Fibroblast of lung (primary cell): ENCODE results near the gene SLC2A4RG. TPM values are rescaled to one million over a fixed set of nuclear protein-coding genes. Genes with fewer than 3 reads are reported as not detected.

Experiments
- DNase-seq, 2 donors: peaks; one replicate each; pipeline versions ENCODE4 v3.0.0 to v3.0.0-alpha.2; 2010; ENCODE audit warnings: low read depth in 2 of 2
- H2AFZ ChIP-seq: 2 replicates; pipeline ENCODE4 v1.5.1; 2012; ENCODE audit warnings: low read length, control low read depth, inconsistent platforms
- H3K27ac ChIP-seq: 2 replicates; pipeline ENCODE4 v1.5.1; 2011; ENCODE audit warnings: low read length, control low read depth; ENCODE audit not compliant: insufficient read depth
- H3K27me3 ChIP-seq: 2 replicates; pipeline ENCODE4 v1.5.1; 2011; ENCODE audit warnings: mild to moderate bottlenecking, low read length; ENCODE audit not compliant: control insufficient read depth, insufficient read depth
- H3K36me3 ChIP-seq: 2 replicates; pipeline ENCODE4 v1.5.1; 2011; ENCODE audit warnings: low read length; ENCODE audit not compliant: control insufficient read depth, insufficient read depth
- H3K4me1 ChIP-seq: 2 replicates; pipeline ENCODE4 v1.5.1; 2011; ENCODE audit warnings: low read length; ENCODE audit not compliant: control insufficient read depth, insufficient read depth; ENCODE audit errors: extremely low read depth
- H3K4me2 ChIP-seq: 2 replicates; pipeline ENCODE4 v1.5.1; 2011; ENCODE audit warnings: low read length, control low read depth; ENCODE audit not compliant: insufficient read depth; ENCODE audit errors: extremely low read depth
- H3K4me3 ChIP-seq, 4 experiments: fragments of 200-600 bp in 1 of 4; sonication (generic) in 1 of 4; replicated peaks in 1 of 4; 2 replicates each; pipeline ENCODE4 v1.5.1; 2011 to 2016; ENCODE audit warnings: low read length in 4 of 4, low read depth in 3 of 4, mild to moderate bottlenecking in 3 of 4, control low read depth in 2 of 4, inconsistent platforms in 1 of 4, mixed read lengths in 1 of 4; ENCODE audit not compliant: insufficient read depth in 1 of 4; ENCODE audit errors: control extremely low read depth in 1 of 4
- H3K79me2 ChIP-seq: 2 replicates; pipeline ENCODE4 v1.5.1; 2012; ENCODE audit warnings: mild to moderate bottlenecking, low read length, inconsistent platforms; ENCODE audit not compliant: control insufficient read depth, insufficient read depth
- H3K9ac ChIP-seq: 2 replicates; pipeline ENCODE4 v1.5.1; 2011; ENCODE audit warnings: mild to moderate bottlenecking, low read length, control low read depth; ENCODE audit not compliant: insufficient read depth
- H3K9me3 ChIP-seq: 2 replicates; pipeline ENCODE4 v1.5.1; 2012; ENCODE audit warnings: low read depth, low read length; ENCODE audit not compliant: control insufficient read depth, insufficient read depth
- H4K20me1 ChIP-seq: 2 replicates; pipeline ENCODE4 v1.5.1; 2011; ENCODE audit warnings: low read length; ENCODE audit not compliant: control insufficient read depth, insufficient read depth; ENCODE audit errors: extremely low read depth
- CTCF ChIP-seq, 2 donors: IDR thresholded peaks in 1 of 2; conservative IDR thresholded peaks in 1 of 2; 1 replicate in 1 of 2; 2 replicates in 1 of 2; pipeline ENCODE4 v1.5.1; 2011 to 2012; ENCODE audit warnings: low read length in 2 of 2, control low read depth in 1 of 2, inconsistent platforms in 1 of 2, low read depth in 1 of 2, mild to moderate bottlenecking in 1 of 2
- EZH2 ChIP-seq: IDR thresholded peaks from 2 replicates; pipeline ENCODE4 v1.5.1; 2012; ENCODE audit warnings: low read length, control low read depth, mild to moderate bottlenecking; ENCODE audit errors: missing control alignments
- polyA plus RNA-seq, 2 donors: library from polyadenylated mRNA; depleted of rRNA in 1 of 2; stranded (reverse) in 1 of 2; unstranded in 1 of 2; fragments of >200 nt; gene quantifications; 2 replicates each; pipeline ENCODE4 v1.2.1, GENCODE V29; 2011 to 2012; ENCODE audit warnings: missing spikeins in 1 of 2
- total RNA-seq: library from RNA; depleted of rRNA; stranded (reverse); fragments of >200 nt; gene quantifications from 2 replicates; pipeline ENCODE4 v1.2.1, GENCODE V29; 2014

Gene SLC2A4RG
- total and polyA plus RNA-seq, 2 donors (not counting 1 experiment from before 2014, with no cell fraction given): 17.5 to 30.6 TPM

DNA sequence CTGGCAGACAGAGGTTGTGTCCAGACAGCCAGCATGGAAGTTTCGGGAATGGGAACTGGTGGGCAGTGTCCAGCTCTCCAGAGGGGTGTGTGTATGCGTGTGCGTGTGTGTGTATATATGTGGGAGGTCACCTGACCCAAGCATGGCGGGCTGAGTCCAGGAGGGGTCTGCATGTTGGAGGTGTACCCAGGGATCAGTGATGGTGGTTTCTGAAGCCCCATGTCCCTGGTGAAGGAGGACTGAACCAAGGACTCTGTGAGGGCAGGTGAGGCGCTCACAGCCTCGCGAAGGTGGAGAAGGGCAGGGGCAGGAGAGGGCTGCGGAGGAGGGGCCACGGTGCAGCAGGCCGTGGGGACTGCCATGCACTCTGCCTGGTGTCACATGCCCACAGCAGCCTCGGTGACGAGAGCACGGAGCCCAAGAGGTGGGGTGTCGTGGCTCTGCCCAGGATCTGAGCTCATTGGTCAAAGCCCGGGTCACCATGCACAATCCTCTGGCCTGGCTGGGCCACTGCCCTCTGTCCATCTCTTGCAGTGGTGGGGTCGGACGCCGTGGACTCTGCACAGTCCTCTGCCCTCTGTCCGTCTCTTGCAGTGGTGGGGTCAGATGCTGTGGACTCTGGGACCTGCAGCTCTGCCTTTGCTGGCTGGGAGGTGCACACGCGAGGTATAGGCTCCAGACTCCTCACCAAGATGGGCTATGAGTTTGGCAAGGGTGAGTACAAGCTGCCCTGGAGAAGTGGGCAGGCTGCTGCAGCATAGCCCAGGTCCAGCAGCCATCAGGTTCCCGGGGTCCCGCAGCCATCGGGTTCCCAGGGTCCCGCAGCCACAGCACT lies 5.2 kb upstream of the SLC2A4RG start:
- Histone ChIP-seq H4K20me1 (no peaks in the 10 kb centered on the region), H3K36me3 (peaks cover 22% of the 10 kb centered on the region), H3K9ac (no peak overlapping the region), H2AFZ (no peak overlapping the region), H3K4me3 (no peak overlapping the region), H3K4me2 (no peak overlapping the region), H3K79me2 (peaks cover 21% of the 10 kb centered on the region), H3K27me3 (no peaks in the 10 kb centered on the region), H3K27ac (no peak overlapping the region), H3K9me3 (no peaks in the 10 kb centered on the region), H3K4me1 (peaks cover 2% of the 10 kb centered on the region)
- no peak for TF ChIP-seq EZH2
- DNase-seq: no peak

DNA sequence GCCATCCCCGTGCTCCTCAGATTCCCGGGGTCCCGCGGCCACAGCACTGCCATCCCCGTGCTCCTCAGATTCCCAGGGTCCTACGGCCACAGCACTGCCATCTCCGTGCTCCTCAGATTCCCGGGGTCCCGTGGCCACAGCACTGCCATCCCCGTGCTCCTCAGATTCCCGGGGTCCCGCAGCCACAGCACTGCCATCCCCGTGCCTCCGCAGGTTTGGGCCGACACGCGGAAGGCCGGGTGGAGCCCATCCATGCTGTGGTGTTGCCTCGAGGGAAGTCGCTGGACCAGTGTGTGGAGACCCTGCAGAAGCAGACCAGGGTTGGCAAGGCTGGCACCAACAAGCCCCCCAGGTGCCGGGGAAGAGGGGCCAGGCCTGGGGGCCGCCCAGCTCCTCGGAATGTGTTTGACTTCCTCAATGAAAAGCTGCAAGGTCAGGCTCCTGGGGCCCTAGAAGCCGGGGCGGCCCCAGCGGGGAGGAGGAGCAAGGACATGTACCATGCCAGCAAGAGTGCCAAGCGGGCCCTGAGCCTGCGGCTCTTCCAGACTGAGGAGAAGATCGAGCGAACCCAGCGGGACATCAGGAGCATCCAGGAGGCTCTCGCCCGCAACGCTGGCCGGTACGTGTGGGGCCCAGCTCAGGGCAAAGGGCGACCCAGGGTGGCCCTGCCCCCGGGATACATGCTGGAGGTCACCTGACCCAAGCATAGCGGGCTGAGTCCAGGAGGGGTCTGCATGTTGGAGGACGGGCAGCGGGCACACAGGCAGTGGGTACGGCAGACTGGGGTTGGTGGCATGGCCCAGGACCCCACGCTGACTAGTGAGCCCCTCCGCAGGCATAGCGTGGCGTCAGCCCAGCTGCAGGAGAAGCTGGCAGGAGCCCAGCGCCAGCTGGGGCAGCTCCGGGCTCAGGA lies 4.4 kb upstream of the SLC2A4RG start:
- peaks cover 22% of the 10 kb centered on the region for H3K36me3 ChIP-seq
- no peak overlapping the region for H3K4me2 ChIP-seq
- H3K4me1 ChIP-seq: peaks cover 2% of the 10 kb centered on the region
- no peak for DNase-seq
- H3K9ac ChIP-seq: no peak overlapping the region
- no peaks in the 10 kb centered on the region for H3K9me3 ChIP-seq
- no peak overlapping the region for H2AFZ ChIP-seq
- H3K27me3 ChIP-seq: no peaks in the 10 kb centered on the region
- H4K20me1 ChIP-seq: no peaks in the 10 kb centered on the region
- TF ChIP-seq EZH2 (no peak), CTCF (conservative IDR thresholded peaks at IDR 0.05 in 1 of 2, IDR thresholded peaks at IDR 0.05 in 1 of 2; ENCODE audit: low read depth in 1 of 2, low read length in 2 of 2) (no peak)
- no peak overlapping the region for H3K4me3 ChIP-seq
- H3K79me2 ChIP-seq: peaks cover 19% of the 10 kb centered on the region
- no peak overlapping the region for H3K27ac ChIP-seq

DNA sequence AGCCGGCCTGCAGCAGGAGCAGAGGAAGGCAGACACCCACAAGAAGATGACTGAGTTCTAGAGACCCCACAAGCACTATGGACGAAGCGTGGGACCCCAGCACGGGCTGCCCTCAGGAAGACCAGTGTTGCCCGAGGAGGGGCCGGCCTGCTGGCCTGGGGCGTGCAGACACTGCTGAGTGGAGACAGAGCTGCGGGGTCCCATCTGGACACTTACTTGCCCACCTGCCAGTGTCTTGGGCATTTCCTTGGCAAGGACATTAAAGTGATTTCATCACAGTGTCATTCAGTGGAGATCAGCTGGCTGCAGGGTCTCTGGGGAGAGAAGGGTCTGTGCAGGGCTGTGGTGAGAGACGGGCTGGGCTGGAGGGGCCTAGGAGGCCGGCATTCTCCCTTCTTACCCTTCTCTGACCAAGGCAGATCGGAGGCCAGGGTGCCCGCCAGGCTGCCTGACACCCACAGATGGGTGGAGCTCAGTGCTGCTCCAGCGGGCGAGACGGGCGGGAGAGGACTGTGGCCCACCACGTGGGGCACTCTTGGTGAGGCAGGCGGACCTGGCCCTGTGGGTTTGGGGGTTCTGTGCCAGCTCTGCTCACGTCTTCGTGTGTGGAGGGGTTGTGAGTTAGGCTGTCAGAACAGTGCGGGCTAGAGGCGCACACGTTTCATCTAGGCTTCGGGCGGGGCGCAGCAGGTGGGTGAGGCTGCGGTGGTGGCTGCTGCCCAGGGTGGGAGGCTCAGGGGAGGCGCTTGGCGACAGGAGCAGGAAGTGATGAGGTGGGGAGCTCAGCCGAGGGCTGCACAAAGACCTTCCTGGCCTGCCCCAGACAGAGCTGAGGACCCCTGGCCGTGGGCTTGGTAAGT lies 3.5 kb upstream of the SLC2A4RG start, which contains the start of gene LIME1:
Gene LIME1, plus strand, starts transcription at position 806 of the 860 bp plus-strand sequence. CDS start 886 bp downstream, outside the sequence.
- H2AFZ ChIP-seq: no peak within 1 kb of the TSS
- H3K9ac ChIP-seq: no peak within 1 kb of the TSS
- H3K27me3 ChIP-seq: no peaks in the 10 kb centered on the region
- TF ChIP-seq EZH2 (no peak), CTCF (conservative IDR thresholded peaks at IDR 0.05 in 1 of 2, IDR thresholded peaks at IDR 0.05 in 1 of 2; ENCODE audit: low read depth in 1 of 2, low read length in 2 of 2) (no peak)
- peaks cover 16% of the 10 kb centered on the region for H3K79me2 ChIP-seq
- H3K36me3 ChIP-seq: peaks cover 20% of the 10 kb centered on the region
- no peak for DNase-seq
- H3K4me1 ChIP-seq: peaks cover 3% of the 10 kb centered on the region
- H3K4me2 ChIP-seq: no peak within 1 kb of the TSS
- no peak within 1 kb of the TSS for H3K27ac ChIP-seq
- no peaks in the 10 kb centered on the region for H3K9me3 ChIP-seq
- no peak within 1 kb of the TSS for H3K4me3 ChIP-seq
- H4K20me1 ChIP-seq: no peaks in the 10 kb centered on the region
